Activated CD8-positive, alpha-beta memory T cell treated with anti-CD3 and anti-CD28 coated beads, Interleukin-2, amount 50 U/mL, for 1 hour (primary cell): Measurements from ENCODE around the gene ECSCR.
"Not testable (repeated sequence)": the region's sequence is repeated elsewhere in the genome, so short reads cannot be mapped to it uniquely, and the experiment has no call there.

Source experiments
- DNase-seq: peaks from one replicate; pipeline ENCODE4 v3.0.0-alpha.2; 2020; ENCODE audit errors: extremely low read depth

ECSCR gene

GRCh38 chr5:139413963-139414362 lies 48.6 kb downstream of the ECSCR start:
- DNase-seq: no peak

GRCh38 chr5:139413153-139413552 lies 49.4 kb downstream of the ECSCR start:
- no peak for DNase-seq

- DNase-seq: no peak
These were observed 51.3 kb downstream of the ECSCR start for GRCh38 chr5:139410993-139411828.

GRCh38 chr5:139410121-139410992 lies 52.2 kb downstream of the ECSCR start:
- no peak for DNase-seq

GRCh38 chr5:139409116-139409515 lies 53.4 kb downstream of the ECSCR start:
- DNase-seq: not testable (repeated sequence)

- DNase-seq: no peak
These were observed 54.4 kb downstream of the ECSCR start for GRCh38 chr5:139408191-139408590.

GRCh38 chr5:139407517-139407916 lies 55.0 kb downstream of the ECSCR start:
- no peak for DNase-seq

- no peak for DNase-seq
These were observed 55.6 kb downstream of the ECSCR start for GRCh38 chr5:139406963-139407362.

GRCh38 chr5:139404484-139404840 lies 58.1 kb downstream of the ECSCR start:
- DNase-seq: no peak

GRCh38 chr5:139403787-139404483 lies 58.6 kb downstream of the ECSCR start, which contains the start of gene SPATA24:
SPATA24 (minus strand) TSS chr5:139404089; CDS start chr5:139404060, 29 bp downstream.
- peak; percentile 93 for DNase-seq

- no peak for DNase-seq
These were observed 59.1 kb downstream of the ECSCR start for GRCh38 chr5:139403418-139403786.

GRCh38 chr5:139402561-139403158 lies 59.9 kb downstream of the ECSCR start:
- DNase-seq: no peak

GRCh38 chr5:139401546-139401945 lies 61.0 kb downstream of the ECSCR start:
- DNase-seq: no peak

GRCh38 chr5:139399501-139400121 lies 62.9 kb downstream of the ECSCR start:
- no peak for DNase-seq
